ENCODE data around the gene ISCA2.

The ISCA2 gene

DNA sequence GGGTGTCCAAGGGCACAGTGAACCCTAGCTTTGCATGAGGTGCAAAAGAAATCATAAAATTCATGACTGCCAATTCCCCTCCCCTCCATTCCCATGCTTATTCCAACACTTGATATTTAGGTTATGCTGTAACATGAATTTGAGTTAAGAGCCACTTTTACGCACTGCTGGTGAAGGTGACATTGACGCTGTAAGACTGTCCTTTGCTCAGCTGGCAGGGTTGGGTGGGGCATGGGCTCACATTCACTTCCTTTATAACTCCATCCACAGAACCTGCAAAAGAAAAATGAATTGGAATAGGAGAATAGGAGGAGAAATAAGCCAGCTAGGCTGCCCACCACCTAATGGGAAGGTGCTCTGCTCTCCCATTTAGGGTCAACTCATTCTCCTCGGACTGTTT, 7.4 kb upstream of the ISCA2 start:
- DNase-seq = no peak

DNA sequence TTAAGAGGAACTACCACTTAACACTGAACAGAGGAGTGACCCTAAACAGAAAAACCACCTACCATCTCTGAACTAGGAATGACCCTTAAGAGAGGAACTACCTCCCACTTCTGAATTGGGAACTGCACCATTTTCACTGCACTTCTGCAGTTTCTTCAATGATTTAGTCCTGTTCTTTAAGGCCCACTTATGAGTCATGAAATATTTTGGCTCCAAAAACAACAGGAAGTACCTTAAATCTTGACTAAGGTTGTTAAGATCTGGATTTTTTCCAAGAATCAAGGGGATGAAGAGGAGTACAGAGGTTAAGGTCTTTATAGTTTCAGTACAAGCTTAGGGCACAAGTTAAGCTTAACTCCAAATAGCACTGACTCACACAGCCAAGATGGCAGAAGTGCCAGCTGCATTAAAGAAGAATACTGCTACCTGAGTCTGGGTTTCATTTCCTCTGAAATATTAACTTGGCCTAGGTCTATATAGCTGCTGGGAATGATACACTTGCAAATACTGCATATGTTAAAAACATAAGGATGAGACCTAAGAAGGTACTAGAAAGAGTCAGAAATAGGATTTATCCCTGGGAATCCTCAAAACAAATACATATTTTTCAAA, 4.7 kb upstream of the ISCA2 start:
- no peak for DNase-seq

DNA sequence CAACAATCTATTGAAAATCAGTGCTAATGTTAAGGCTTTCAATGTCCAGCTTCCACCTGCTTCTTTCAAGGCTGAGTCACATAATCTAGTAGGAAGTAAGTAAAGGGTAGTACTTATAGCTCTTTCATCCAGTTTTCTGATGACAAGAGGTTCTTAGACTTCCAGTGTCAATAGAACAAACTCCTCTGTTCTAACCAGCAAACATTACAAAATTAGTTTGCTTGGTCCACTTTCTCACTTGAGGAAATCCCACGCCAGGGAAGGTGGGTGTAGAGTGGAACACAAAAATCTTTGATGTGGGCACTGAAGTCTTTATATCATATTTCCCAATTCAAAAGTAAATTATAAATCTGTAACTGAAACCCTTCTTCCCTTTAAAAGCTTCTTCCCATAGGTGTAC, 3.1 kb upstream of the ISCA2 start:
- no peak for DNase-seq

DNA sequence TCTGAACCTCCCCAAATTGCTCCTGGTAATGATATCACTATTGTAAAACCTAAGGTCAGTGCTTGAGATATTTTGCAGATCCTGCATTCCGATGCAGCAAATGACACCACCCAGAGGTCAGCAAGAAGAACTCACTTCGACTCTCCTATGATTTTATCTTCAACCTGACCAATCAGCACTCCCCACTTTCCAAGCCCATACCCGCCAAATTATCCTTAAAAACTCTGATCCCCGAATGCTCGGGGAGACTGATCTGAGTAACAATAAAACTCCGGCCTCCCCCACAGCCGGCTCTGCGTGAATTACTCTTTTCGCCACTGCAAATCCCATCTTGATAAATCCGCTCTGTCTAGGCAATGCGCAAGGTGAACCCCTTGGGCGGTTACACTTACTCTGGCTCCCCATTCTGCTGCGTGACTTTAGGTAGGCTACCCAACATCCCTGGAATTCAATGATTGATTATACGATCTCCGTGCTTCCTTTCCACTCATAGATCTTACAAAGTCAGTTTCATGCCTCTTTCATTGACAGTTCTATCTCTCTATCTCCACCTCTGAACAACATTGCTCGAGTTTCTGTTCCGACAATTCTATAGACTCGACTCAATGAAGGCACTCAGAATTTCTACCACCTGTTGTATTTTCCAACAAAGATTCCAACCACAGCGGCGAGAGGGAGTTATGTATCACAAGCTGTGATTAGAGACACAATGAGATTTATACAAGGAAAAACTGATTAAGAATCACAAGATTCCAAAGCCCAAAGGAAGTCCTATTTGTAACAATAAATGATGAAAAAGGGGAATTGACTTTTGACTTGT, 1.4 kb upstream of the ISCA2 start:
- DNase-seq = peak in 1 of 2 experiments; percentile 11

DNA sequence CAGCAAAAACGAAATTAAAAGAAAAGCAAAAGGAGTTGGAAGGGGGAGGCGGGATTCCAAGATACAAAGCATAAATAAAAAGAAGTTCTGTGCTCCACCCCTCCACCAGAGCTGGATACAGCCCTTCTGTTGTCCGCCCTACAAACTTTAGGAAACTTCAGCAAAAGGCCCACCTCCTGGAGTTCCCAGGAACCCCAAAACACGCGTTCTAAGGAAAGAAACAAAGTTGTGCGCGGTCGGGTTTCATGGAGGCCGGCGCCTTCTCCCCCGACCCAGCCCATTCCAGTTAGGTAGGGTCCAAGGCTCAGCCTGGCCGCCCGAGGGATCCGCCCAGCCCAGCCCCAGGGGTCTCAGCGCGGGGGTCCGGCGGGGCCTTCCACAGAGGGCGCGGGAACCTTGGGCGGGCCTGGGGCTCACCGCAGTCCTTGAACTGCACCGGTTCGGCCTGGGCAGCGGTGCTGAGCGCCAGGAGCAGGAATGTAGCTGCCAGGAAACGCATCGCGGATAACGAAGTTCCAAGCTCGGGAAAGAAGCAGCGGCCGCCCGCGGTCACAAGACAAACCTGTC, 706 bp upstream of the ISCA2 start, which contains the start of gene NPC2:
TSS of gene NPC2 (minus strand) at position 530 of the 567 bp plus-strand sequence. CDS start at position 499, 31 bp downstream.
- DNase-seq = peak in 1 of 2 experiments; percentile 11

DNA sequence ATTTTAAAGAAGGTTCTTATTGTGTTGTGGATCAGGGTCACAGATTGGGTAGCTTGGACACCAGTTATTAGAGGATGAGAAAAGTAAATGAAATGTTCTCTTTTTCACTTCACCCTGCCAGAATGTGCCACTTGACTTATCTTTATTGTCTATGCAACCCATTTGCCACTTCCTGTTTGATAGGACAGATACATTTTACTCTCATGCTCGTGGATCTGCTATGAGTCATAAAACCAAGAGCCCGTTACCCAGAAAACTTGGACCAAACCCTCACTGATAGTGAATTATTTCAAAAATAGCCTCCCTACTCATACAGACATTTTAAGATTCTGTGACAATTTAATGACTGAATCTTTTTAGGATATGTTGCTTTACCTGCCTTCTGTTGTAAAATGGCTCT, 1.8 kb downstream of the ISCA2 start:
- DNase-seq = no peak

DNA sequence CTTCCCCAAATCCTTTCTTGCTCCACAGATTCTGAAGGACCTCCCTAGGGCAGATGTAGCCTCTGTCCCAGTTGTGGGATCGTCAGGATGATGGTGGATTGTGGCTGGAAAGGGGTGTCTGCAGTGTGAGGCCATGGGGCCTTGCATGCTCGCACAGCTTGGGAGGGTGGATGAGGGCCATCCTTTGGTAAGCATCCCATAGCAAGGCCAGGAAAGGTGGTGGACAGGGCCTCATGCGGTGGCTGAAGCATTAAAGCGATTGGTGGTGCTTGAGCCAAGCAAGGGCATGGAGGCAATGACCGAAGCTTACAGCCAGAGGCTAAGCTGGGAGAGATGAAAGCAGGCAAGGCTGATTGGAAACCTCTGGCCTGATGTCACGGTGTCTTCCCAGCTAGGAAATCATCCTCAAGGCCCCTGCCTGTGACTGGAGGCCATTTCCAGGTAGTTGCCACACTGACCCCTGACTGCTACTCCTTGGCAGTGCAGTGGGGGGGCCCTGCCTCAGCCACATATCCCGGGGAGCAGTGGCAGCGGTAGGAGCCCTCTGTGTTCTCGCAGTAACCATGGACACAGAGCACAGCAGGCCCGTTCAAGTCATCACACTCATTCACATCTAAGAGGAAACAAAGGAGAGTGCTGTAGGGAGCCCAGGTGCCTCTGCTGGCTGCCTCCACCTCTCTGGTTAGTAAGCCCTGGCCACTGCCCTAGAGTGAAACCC, 7.0 kb downstream of the ISCA2 start:
- no peak for DNase-seq

DNA sequence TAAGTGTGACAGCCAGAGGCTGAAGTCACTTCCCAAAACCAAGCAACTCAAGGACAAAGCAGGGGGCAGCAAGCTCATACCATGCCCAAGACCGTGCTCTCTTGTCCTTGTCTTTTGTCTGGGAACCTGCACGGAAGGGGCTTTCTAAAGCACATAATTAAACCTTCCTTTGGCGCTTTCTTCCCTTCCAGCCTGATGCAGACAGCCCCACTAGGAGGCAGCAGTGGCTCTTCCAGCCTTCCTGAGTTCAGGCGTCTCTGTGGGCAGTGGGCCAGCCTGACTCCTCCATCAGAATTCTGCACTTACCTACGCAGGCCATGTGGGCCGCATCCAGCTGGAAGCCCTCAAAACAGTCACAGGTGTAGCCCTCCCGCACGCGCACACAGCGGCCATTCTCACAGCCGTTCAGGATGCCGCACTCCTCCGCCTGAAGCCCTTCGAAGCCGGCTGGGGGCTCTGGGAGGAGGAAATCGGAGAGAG, 7.6 kb downstream of the ISCA2 start:
- no peak for DNase-seq

DNA sequence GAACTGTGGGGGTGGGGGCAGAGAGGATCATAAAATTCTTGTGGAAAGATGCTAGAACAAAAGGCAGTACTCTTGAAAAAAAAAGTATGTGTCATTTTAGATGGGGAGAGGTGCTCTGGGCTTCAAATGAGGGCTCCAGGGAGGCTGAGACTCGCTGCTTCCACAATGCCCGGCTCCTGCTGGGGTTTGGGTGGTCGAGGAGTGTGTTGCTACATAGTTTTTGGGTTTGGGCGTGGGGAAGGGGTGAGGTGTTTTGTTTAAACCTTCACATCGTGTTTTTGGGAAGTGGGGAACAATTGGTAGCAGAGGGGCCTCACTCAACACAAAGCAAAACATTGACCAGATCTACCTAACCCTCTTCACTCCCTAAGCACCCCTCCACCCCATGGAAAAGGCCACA, 8.1 kb downstream of the ISCA2 start:
- no peak for DNase-seq

DNA sequence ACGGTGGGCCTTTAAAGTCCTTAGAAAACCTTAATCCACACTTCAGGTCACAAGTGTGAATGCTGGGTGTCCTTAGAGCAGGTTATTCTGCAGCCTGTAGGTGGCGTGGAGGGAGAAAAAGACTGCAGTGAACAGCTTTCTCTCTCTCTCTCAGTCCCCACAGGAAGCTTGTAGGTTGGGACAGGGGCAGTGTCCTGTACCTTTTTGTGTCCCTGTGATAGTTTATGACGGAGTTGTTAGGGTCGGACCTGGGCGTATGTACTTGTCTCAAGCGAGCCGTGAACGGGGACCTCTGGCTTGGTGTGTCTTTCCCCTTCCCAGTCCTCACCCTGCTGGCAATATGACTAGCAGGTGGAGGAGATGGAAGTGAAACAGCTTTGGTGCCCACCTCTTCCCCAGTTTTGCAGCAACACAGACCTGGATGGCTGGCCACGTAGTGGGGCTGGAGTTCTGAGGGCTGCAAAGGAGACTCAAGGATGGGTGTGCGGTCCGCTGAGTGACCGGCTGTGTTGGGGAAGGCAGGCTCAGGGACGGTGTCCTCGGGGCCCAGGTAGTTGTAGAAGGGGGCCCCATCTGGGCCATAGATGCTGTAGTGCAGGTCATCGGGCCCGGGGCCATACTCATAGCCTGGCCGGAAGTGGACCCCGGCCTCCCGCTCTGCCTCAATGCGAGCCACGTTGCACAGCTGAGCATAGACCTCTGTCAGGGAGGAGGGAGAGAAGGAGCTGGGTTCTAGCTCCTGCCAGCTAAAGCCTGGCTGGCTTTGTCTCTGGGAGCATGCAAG, 8.9 kb downstream of the ISCA2 start:
- DNase-seq = peak in 1 of 2 experiments; percentile 24

DNA sequence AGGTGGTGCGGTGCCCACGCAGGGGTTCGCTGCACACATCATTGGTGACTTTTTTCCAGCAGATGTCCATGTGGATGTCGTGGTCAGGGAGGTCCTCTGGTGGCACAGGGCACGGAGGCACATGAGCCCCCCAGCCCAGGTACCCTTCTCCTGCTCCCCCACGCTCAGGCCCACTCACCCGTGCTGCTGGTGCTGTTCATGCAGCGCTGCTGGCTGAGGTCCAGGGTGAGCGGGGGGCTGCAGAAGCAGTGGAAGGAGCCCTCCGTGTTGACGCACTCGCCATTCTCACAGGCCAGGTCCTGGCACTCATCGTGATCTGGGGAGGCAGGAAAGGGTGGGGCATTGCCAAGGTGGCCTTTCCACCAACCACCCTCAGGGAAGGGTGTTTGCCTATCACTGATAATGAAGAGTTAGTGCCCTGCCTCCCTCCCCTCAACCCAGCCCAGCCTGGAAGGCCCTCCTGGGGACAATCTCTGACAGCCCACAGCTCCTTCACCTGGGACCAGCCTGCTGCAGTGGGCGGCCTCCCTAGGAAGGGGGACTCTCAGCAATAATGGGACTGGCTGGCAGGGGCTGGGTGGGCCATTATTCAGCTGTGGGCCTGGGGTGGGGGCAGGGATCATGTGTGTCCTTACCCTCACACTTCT, 9.8 kb downstream of the ISCA2 start:
- DNase-seq = no peak

DNA sequence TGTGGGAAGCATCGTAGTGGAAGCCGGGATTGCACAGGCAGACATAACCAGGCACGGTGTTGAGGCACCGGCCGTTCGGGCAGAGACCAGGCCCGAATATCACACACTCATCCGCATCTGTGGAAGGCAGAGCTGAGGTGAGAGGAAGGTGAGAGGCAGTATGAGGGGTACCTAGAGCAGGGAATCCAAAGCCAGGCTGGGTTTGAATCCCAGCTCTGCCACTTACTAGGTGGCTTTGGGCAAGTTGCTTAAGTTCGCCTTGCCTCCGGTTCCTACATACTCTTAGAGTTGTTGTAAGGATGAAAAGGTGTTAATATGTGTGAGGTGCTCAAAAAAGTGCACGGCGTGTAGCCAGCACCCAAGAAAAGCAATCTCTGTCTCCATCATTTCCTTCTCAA, 10.4 kb downstream of the ISCA2 start:
- no peak for DNase-seq

DNA sequence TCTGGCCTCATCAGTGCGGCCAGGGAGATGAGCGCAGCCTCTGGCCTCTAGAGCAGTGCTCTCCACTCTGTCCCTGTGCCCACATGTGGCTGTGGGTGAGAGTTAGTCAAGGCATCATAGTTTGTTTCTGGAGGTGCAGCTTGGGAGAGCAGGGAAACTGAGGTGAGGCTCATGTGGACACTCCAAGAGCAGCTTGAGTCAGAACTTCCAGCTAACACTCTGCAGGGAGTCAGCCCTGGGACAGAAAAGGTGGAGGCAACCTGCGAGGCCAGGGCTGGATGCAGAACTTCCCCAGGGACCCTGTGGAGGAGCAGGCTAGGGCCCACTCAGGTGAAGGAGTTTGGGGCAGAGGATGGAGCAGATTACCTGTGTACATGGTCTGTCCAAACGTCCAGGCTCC, 10.8 kb downstream of the ISCA2 start:
- no peak for DNase-seq

DNA sequence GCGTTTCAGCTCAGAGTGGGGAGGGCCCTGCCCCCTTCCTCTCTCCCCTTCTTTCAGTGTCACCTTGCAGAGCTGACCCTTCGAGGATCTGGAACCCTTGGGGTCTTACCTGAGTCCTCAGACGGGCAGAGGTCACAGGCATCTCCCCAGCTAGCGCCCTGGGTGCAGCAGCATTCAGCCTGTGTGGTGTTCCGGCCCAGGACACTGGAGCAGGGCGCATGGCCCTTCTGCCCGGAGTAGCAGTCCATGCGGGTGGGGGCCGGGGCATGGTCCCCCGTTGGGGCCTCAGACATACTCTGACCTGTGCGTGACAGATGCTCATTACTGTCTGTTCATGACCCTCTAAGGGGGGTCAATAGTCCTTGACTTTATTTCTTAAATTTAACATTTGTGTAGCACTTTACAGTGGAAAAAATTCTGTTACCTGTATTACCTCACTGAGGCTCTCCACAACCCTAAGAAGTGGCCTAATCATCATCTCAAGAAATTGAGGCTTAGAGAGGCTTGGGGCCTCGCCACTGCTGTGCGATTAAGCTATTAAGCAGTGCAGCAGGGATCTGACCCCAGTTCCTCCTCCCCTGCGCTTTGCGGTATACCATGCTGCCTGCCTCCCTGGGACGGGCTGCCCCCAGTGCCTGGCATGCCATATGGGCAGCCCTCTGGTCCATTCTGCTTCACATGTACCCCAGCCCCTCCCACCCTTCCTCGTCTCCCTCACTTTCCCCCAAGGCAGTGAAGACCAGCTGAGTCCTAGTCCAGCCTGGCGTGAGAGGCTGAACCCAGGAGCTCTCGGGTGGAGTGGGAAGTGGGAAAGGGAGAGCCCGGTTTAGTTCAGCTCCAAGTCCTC, 11.5 kb downstream of the ISCA2 start:
- DNase-seq = no peak

DNA sequence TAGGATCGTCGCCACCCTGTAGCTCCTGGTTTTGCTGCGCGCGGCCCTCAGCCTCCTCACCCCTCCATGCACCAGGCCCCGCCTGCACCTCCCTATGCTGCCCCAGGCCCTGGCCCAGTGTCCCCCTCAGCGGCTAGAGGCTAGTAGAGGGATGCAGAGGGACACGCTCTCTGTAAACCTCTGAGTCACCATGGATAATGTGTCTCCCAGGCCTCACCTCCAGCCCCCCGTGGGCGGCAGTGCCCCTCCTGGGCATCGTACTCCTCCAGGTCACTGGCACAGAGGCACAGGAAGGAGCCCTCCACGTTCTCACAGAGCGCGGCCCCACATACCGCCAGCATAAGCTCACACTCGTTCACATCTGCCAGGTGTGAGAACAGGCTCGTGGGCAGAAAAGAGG, 12.3 kb downstream of the ISCA2 start:
- DNase-seq = no peak

DNA sequence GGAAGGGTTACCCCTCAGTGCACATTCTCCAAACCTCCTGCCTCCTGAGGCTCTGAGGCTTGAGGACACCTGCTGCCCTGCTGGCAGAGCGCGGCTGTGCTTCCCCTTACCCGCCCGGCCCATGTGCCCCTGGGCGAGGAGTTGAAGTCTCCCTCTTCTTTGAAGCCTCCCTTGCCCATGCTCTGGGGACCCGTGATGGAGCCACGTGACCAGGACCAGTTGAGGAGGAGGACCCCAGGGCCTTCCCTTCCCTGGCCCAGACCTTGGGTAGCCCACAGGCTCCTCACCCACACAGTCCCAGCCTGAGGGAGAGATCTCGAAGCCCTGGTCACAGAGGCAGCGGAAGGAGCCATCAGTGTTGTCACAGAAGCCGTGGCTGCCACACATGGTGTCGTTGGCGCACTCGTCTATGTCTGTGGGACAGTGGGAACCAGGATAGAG, 12.9 kb downstream of the ISCA2 start:
- no peak for DNase-seq

DNA sequence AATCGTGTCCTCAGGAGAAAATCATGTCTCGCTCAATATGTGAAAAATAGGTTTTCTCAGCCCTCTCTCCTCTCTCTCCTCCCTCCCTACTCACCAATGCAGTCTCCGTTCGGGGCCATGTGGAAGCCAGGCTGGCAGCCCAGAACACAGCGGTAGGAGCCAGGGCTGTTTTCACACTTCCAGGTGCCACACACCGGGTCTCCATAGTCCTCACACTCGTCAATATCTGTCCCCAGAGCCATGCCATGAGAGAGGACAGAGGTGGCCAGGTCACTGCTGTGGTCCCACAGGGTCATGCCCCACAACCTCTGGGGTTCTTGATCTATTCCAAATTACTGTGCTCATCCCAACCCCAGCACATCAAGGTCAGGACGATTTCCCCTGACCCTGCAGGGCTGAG, 13.5 kb downstream of the ISCA2 start:
- DNase-seq = no peak

DNA sequence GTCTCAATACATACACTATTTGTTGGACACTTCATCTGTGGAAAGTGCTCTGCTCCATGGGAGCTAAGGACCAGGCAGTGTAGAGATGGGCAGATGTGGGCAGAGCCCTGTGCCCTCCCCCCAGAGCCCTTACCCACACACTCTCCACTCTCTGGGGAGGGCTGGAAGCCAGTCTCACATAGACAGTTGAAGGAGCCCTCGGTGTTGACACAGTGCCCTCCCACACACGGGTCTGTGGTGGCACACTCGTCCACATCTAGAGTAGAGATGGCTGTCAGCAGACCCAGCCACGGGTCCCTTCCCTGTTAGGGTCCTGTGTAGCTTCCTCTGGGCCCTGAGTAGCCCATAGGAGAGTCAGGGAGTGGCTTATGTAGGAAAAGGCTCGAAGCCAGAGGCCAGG, 14.3 kb downstream of the ISCA2 start:
- DNase-seq = no peak

DNA sequence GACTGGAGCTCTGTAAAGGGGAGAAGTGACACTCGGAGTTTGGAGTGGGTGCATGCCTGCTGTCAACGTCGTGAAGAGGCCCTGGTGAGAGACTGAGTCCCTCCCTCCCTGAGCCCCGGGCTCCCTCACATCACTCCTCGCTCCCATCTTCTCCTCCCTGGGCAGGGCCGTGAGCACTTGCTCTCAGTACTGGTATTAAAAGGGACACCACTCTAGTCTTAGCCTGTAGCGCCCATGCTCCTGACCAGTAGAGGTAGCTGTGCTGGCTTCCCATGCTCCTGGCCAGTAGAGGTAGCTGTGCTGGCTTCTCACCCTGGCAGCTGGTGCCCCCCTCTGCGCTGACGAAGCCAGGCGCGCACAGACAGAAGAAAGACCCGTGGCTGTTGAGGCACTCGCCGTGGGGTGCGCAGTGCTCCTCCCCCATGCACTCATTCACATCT, 14.7 kb downstream of the ISCA2 start:
- DNase-seq = no peak

DNA sequence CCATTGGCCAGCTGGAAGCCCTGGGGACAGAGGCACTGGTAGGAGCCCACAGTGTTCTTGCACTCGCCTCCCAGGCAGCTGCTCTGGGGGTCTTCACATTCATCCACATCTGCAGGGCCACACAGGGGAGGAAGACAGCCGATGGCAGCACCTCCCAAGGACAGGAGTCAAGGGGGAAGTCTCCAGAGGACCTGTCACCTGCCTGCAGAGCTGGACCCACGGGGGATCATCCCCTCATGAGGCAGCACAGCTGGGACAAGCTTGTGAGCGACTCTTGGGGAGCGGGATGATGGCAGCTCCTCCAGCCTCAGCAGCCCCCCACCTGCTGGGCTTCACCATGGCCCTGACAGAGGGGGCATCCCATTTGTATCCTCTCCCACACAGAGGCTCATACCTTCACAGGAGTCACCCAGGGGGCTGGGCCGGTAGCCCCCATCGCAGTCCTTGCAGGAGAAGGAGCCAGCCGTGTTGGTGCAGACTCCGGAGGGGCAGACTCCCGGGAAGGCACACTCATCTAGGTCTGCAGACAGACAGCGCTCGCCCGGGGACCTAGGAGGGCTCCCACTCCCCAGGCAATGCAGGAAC, 15.4 kb downstream of the ISCA2 start:
- no peak for DNase-seq
